ENCODE data around the gene GNG5. TPM values are rescaled to one million over a fixed set of nuclear protein-coding genes. Genes with fewer than 3 reads are reported as not detected.

GNG5 gene
- total RNA-seq, 1 experiment from 2014 or later = 115 TPM

- H4K91ac ChIP-seq (ENCODE audit: insufficient read length, low read depth, low read length) = no peak overlapping the region
- no peaks in the 10 kb centered on the region for H3K79me1 ChIP-seq (ENCODE audit: insufficient read depth, low read depth, low read length, poor library complexity, severe bottlenecking)
- no peak overlapping the region for H3K14ac ChIP-seq (ENCODE audit: insufficient read depth, low read length)
- H2BK20ac ChIP-seq (ENCODE audit: low read depth, low read length, poor library complexity, severe bottlenecking) = no peak overlapping the region
- Mint-ChIP-seq H3K27me3 (ENCODE audit: low read depth) (no peaks in the 10 kb centered on the region), H3K9me3 (no peaks in the 10 kb centered on the region), H3K4me1 (peaks cover 5 to 17% of the 10 kb centered on the region in 2 experiments), H3K4me3 (no peak overlapping the region), H3K36me3 (ENCODE audit: insufficient read depth in 1 of 3, low read depth in 3 of 3) (peaks cover 14 to 68% (median 45%) of the 10 kb centered on the region in 3 experiments; a peak in 6 of 7 replicates), H3K27ac (no peak overlapping the region)
- H2BK15ac ChIP-seq (ENCODE audit: low read depth, low read length) = no peak overlapping the region
- H2AK5ac ChIP-seq (ENCODE audit: insufficient read length, low read length) = no peak overlapping the region
- no peak overlapping the region for H3T11ph ChIP-seq (ENCODE audit: low read length)
- H3K4me2 ChIP-seq (ENCODE audit: insufficient read depth, insufficient read length, low read length) = no peak overlapping the region
- no peak overlapping the region for H3K4ac ChIP-seq (ENCODE audit: low read depth, low read length)
- H3K79me2 ChIP-seq (ENCODE audit: insufficient read depth, low read length) = no peaks in the 10 kb centered on the region
- TF ChIP-seq, protein P1, sequence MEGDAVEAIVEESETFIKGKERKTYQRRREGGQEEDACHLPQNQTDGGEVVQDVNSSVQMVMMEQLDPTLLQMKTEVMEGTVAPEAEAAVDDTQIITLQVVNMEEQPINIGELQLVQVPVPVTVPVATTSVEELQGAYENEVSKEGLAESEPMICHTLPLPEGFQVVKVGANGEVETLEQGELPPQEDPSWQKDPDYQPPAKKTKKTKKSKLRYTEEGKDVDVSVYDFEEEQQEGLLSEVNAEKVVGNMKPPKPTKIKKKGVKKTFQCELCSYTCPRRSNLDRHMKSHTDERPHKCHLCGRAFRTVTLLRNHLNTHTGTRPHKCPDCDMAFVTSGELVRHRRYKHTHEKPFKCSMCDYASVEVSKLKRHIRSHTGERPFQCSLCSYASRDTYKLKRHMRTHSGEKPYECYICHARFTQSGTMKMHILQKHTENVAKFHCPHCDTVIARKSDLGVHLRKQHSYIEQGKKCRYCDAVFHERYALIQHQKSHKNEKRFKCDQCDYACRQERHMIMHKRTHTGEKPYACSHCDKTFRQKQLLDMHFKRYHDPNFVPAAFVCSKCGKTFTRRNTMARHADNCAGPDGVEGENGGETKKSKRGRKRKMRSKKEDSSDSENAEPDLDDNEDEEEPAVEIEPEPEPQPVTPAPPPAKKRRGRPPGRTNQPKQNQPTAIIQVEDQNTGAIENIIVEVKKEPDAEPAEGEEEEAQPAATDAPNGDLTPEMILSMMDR (conservative IDR thresholded peaks at IDR 0.05) = no peak
- H2AFZ ChIP-seq (ENCODE audit: low read length) = no peak overlapping the region
- no peak overlapping the region for H4K8ac ChIP-seq (replicated peaks; ENCODE audit: insufficient read length, low read depth, low read length)
- DNase-seq = no peak
- H2BK12ac ChIP-seq (ENCODE audit: insufficient read length, low read depth, low read length) = no peak overlapping the region
- H3K23me2 ChIP-seq (ENCODE audit: insufficient read length, low read depth, low read length, poor library complexity, severe bottlenecking) = no peaks in the 10 kb centered on the region
- no peak overlapping the region for H2BK120ac ChIP-seq (ENCODE audit: low read depth, low read length, poor library complexity, severe bottlenecking)
- H3K9ac ChIP-seq (ENCODE audit: extremely low read depth, insufficient read length, low read length) = no peak overlapping the region
- no peak overlapping the region for H3K18ac ChIP-seq (ENCODE audit: insufficient read length, low read depth, low read length)
- H4K20me1 ChIP-seq (ENCODE audit: control insufficient read depth, insufficient read depth, insufficient read length) = no peaks in the 10 kb centered on the region
- no peak overlapping the region for H2BK5ac ChIP-seq (ENCODE audit: insufficient read length, low read length)
- H3K27ac ChIP-seq (ENCODE audit: insufficient read length, low read depth, low read length) = no peak overlapping the region
- WGBS (ENCODE audit: extremely low coverage, insufficient read length, low lambda C conversion rate) = no CpG with 5 or more reads among the region's 3 CpGs
- H3K4me1 ChIP-seq (ENCODE audit: insufficient read depth, low read length) = no peaks in the 10 kb centered on the region; the same call in 1 of the 2 replicates
- H3K27me3 ChIP-seq (ENCODE audit: insufficient read depth, low read length) = no peaks in the 10 kb centered on the region
- no peak overlapping the region for H3K56ac ChIP-seq (ENCODE audit: insufficient read length, low read depth, low read length)
- H3K23ac ChIP-seq (ENCODE audit: insufficient read length, low read depth, low read length) = no peak overlapping the region
- H3K9me3 ChIP-seq (ENCODE audit: control insufficient read depth, low read depth, low read length) = no peaks in the 10 kb centered on the region
- no peak overlapping the region for H4K5ac ChIP-seq (ENCODE audit: insufficient read length, low read depth, low read length)
Measured at GRCh38 chr1:84496498-84496897, 9.9 kb downstream of the GNG5 start.
